Measurements from ENCODE around the gene SGIP1. TPM values are rescaled to one million over a fixed set of nuclear protein-coding genes. Genes with fewer than 3 reads are reported as not detected.

SGIP1 gene
- total and polyA plus RNA-seq, 2 of the 4 experiments (the other 2 are of a cell fraction), result 27.1 to 42.7 TPM

DNA sequence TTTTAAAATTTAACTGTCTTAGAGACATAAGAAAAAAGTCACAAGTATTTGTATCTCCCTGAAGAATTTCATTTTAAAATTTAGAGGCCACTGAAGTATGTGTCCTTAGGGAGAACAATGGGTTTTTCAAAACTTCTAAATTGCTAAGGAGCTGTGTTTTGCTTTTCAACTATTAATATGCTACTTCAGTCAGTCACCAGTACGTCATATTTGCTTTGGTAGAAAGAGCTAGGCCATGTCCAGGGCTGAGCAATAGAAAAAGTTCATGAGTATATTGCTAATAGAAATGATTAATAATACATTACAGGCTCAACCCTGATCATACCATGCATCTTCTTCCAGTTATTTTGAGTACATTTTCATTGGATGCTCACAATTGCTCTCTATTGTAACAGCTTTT is 1.7 kb upstream of the SGIP1 start:
- H2AK9ac ChIP-seq (replicated peaks; ENCODE audit: low read depth, low read length, poor library complexity), result no peak overlapping the region
- H4K20me1 ChIP-seq (ENCODE audit: insufficient read depth, low read length), result peaks cover 3% of the 10 kb centered on the region; the same call in 1 of the 2 replicates
- H2AFZ ChIP-seq (replicated peaks; ENCODE audit: low read length, poor library complexity), result no peak overlapping the region
- no peaks in the 10 kb centered on the region for H3K9me1 ChIP-seq (ENCODE audit: insufficient read depth, low read length)
- peak overlapping the region; percentile 95; the same call in 1 of the 2 replicates for H2AK5ac ChIP-seq (ENCODE audit: low read depth, low read length)
- H2BK15ac ChIP-seq (ENCODE audit: low read depth, low read length), result peak overlapping the region; percentile 84
- no peak for DNase-seq
- H3K79me1 ChIP-seq (ENCODE audit: low read depth in 1 of 2, low read length in 2 of 2), result peaks cover 8 to 42% of the 10 kb centered on the region in 2 experiments
- TF ChIP-seq NFE2L2 (IDR thresholded peaks at IDR 0.05; ENCODE audit: low read depth, low read length), result no peak
- 0 out of 2 replicates have a peak, but pooled peaks have one; percentile 19 for TF ChIP-seq POLR2A (IDR thresholded peaks at IDR 0.05; ENCODE audit: low read depth, low read length)
- H3K4ac ChIP-seq (ENCODE audit: low read depth, low read length), result peak overlapping the region; percentile 97; the same call in 1 of the 2 replicates
- peak overlapping the region; percentile 94; the same call in 1 of the 2 replicates for H3K27ac ChIP-seq (ENCODE audit: insufficient read depth, low read length)
- no CpG with 5 or more reads among the region's 1 CpG for WGBS, 2 experiments (ENCODE audit: extremely low coverage in 2 of 2, insufficient read length in 1 of 2)
- peak overlapping the region; percentile 95 for H2BK5ac ChIP-seq (ENCODE audit: low read depth, low read length, poor library complexity, severe bottlenecking)
- H4K5ac ChIP-seq (ENCODE audit: low read depth, low read length), result peak overlapping the region; percentile 99
- in situ Hi-C loops (cut with MboI; ENCODE audit: low sequenced_read_pairs) (loop anchor here (25.0 kb wide), 1 partner anchor 405 kb away; no protein-coding TSS in a partner anchor), intact Hi-C loops (cut with micrococcal nuclease) (loop anchor here (5.0 kb wide), 2 partner anchors 65 to 85 kb away; no protein-coding TSS in a partner anchor), dilution Hi-C loops (cut with HindIII; ENCODE audit: low sequenced_read_pairs, unreplicated experiment) (no loop called here)
- peak overlapping the region; percentile 72 to 94 for H4K8ac ChIP-seq (ENCODE audit: low read depth in 2 of 2, low read length in 2 of 2)
- ATAC-seq (ENCODE audit: low read depth), result 0 out of 2 replicates have a peak, but pooled peaks have one; percentile 1
- peak overlapping the region; percentile 94 for H2BK120ac ChIP-seq (ENCODE audit: low read depth, low read length)
- H4K91ac ChIP-seq (ENCODE audit: insufficient read depth, low read depth, low read length), result peak overlapping the region; percentile 95
- peak overlapping the region; percentile 98 for H3K18ac ChIP-seq (ENCODE audit: low read depth, low read length)
- BruUV-seq (replicated peaks), result TSS peak; percentile 54
- peak overlapping the region; percentile 80; the same call in 1 of the 2 replicates for H3K4me3 ChIP-seq (ENCODE audit: insufficient read depth, low read depth, low read length)
- POLR2A ChIA-PET (ENCODE audit: unreplicated experiment), result interaction anchor here (1.4 kb wide), 1 partner anchor 8 kb away, joined by 4 read pairs; no protein-coding TSS in a partner anchor
- H3K14ac ChIP-seq (replicated peaks; ENCODE audit: low read depth, low read length), result peak overlapping the region; percentile 94
- peak overlapping the region; percentile 87 for H3K9ac ChIP-seq (ENCODE audit: low read depth, low read length)
- peaks cover 2% of the 10 kb centered on the region for H3K9me3 ChIP-seq (ENCODE audit: control insufficient read depth, insufficient read depth, low read length)
- CTCF ChIA-PET, result interaction anchor here (1.1 kb wide), 1 partner anchor 28 kb away, joined by 3 read pairs; no protein-coding TSS in a partner anchor
- peak overlapping the region; percentile 88 for H3K23ac ChIP-seq (ENCODE audit: low read depth, low read length)
- peaks cover 7% of the 10 kb centered on the region; the same call in 1 of the 2 replicates for H3K36me3 ChIP-seq (ENCODE audit: control insufficient read depth, insufficient read depth, low read length)
- H3K4me2 ChIP-seq (ENCODE audit: low read depth, low read length), result peak overlapping the region; percentile 95
- peak overlapping the region; percentile 73 for H2BK20ac ChIP-seq (ENCODE audit: low read depth, low read length)
- peaks cover 9% of the 10 kb centered on the region for H3K4me1 ChIP-seq (ENCODE audit: control insufficient read depth, insufficient read depth, low read length)
- H3K27me3 ChIP-seq (ENCODE audit: control insufficient read depth, insufficient read depth, low read length), result no peaks in the 10 kb centered on the region
- peak overlapping the region; percentile 92 for H3K56ac ChIP-seq (ENCODE audit: extremely low read depth, insufficient read depth, low read length)

Measured in IMR-90 (cell line).